SH-SY5Y (cell line): ENCODE results near the gene HSD3B1.

Experiments
- GATA2 ChIP-seq: IDR thresholded peaks from 2 replicates; pipeline ENCODE4 v1.6.1; 2011; ENCODE audit warnings: mild to moderate bottlenecking, low read depth, low read length
- GATA3 ChIP-seq: IDR thresholded peaks from 2 replicates; pipeline ENCODE4 v1.6.1; 2011; ENCODE audit warnings: low read depth, mild to moderate bottlenecking, low read length, moderate library complexity

GRCh38 chr1:119531606-119532323, 24.8 kb downstream of the HSD3B1 start:
- no peak for TF ChIP-seq GATA2
- TF ChIP-seq GATA3: no peak
